ENCODE results near the gene SNX4.

The SNX4 gene

GRCh38 chr3:125402639-125403038 is 117.4 kb downstream of the SNX4 start:
- no peak overlapping the region for H3K4me3 ChIP-seq (ENCODE audit: low read depth, low read length)
- no peak for TF ChIP-seq CTCF (IDR thresholded peaks at IDR 0.05; ENCODE audit: low read depth, low read length)

- H3K4me3 ChIP-seq (ENCODE audit: low read depth, low read length) = no peak overlapping the region
- TF ChIP-seq CTCF (IDR thresholded peaks at IDR 0.05; ENCODE audit: low read depth, low read length) = no peak
Measured at GRCh38 chr3:125401402-125401801, 118.6 kb downstream of the SNX4 start.

GRCh38 chr3:125398952-125399351 is 121.0 kb downstream of the SNX4 start:
- TF ChIP-seq CTCF (IDR thresholded peaks at IDR 0.05; ENCODE audit: low read depth, low read length) = no peak
- no peak overlapping the region for H3K4me3 ChIP-seq (ENCODE audit: low read depth, low read length)

All from WI38 (cell line).